HG02943 (cell line): Measurements from ENCODE around the gene TMEFF2.
"Not testable (repeated sequence)": the region's sequence is repeated elsewhere in the genome, so short reads cannot be mapped to it uniquely, and the experiment has no call there.

Experiments used
- ATAC-seq: cut with Tn5 transposase; IDR thresholded peaks from one replicate; pipeline ENCODE4 v1.9.1; 2021; ENCODE audit warnings: mild to moderate bottlenecking, low read depth, moderate library complexity; ENCODE audit not compliant: unreplicated experiment

Gene TMEFF2

GRCh38 chr2:191941376-191941929 is 253.3 kb downstream of the TMEFF2 start:
- no peak for ATAC-seq

- ATAC-seq, result no peak
Observed at GRCh38 chr2:191938779-191939178, 256.0 kb downstream of the TMEFF2 start.

GRCh38 chr2:191936882-191937405 is 257.8 kb downstream of the TMEFF2 start:
- ATAC-seq, result no peak

- no peak for ATAC-seq
Observed at GRCh38 chr2:191935247-191935646, 259.5 kb downstream of the TMEFF2 start.

GRCh38 chr2:191933307-191934105 is 261.2 kb downstream of the TMEFF2 start:
- ATAC-seq, result peak; percentile 91

GRCh38 chr2:191932286-191932685 is 262.4 kb downstream of the TMEFF2 start:
- ATAC-seq, result no peak

- no peak for ATAC-seq
Observed at GRCh38 chr2:191931329-191931728, 263.4 kb downstream of the TMEFF2 start.

- ATAC-seq, result no peak
Observed at GRCh38 chr2:191930205-191930604, 264.5 kb downstream of the TMEFF2 start.

GRCh38 chr2:191929288-191929687 is 265.4 kb downstream of the TMEFF2 start:
- ATAC-seq, result no peak

- ATAC-seq, result no peak
Observed at GRCh38 chr2:191927991-191928390, 266.7 kb downstream of the TMEFF2 start.

- ATAC-seq, result no peak
Observed at GRCh38 chr2:191927319-191927867, 267.3 kb downstream of the TMEFF2 start.

- ATAC-seq, result no peak
Observed at GRCh38 chr2:191926671-191927070, 268.1 kb downstream of the TMEFF2 start.

- ATAC-seq, result peak; percentile 8
Observed at GRCh38 chr2:191923652-191923997, 271.1 kb downstream of the TMEFF2 start.

GRCh38 chr2:191922736-191923651 is 271.7 kb downstream of the TMEFF2 start:
- ATAC-seq, result peak; percentile 86

GRCh38 chr2:191921650-191922049 is 273.1 kb downstream of the TMEFF2 start:
- not testable (repeated sequence) for ATAC-seq

- no peak for ATAC-seq
Observed at GRCh38 chr2:191920502-191920901, 274.2 kb downstream of the TMEFF2 start.

GRCh38 chr2:191917967-191918651 is 276.6 kb downstream of the TMEFF2 start:
- no peak for ATAC-seq

- no peak for ATAC-seq
Observed at GRCh38 chr2:191917430-191917881, 277.3 kb downstream of the TMEFF2 start.

- no peak for ATAC-seq
Observed at GRCh38 chr2:191916826-191917225, 277.9 kb downstream of the TMEFF2 start.

GRCh38 chr2:191915750-191916149 is 279.0 kb downstream of the TMEFF2 start:
- no peak for ATAC-seq
